ENCODE results near the gene BNC2.

The BNC2 gene

GRCh38 chr9:16769291-16769690 is 101.2 kb downstream of the BNC2 start:
- in situ Hi-C loops (cut with MboI; ENCODE audit: low sequenced_read_pairs): no loop called here

GRCh38 chr9:16768816-16769215 is 101.7 kb downstream of the BNC2 start:
- in situ Hi-C loops (cut with MboI; ENCODE audit: low sequenced_read_pairs): no loop called here

DNA sequence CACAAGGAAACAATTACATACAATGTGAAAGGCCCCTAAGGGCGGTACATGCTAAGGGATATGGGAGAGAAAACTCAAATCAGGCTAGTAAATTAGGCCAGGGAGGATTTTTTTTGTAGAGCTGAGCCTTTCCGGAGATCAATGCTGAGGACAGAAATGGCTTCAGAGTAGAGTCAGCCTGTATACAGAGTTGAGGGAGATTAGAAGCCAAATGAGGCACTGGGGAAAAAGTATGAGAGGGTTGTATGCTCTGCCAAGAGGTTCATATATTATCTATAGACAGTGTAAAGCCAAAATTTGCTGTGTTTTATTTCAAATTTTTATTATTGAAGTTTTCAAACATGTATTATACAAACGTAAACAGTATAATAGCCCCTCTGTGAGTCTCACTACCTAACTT is 103.1 kb downstream of the BNC2 start:
- in situ Hi-C loops (cut with MboI; ENCODE audit: low sequenced_read_pairs): no loop called here

- in situ Hi-C loops (cut with MboI; ENCODE audit: low sequenced_read_pairs): no loop called here
Measured at GRCh38 chr9:16763946-16764345, 106.5 kb downstream of the BNC2 start.

- in situ Hi-C loops (cut with MboI; ENCODE audit: low sequenced_read_pairs): no loop called here
Measured at GRCh38 chr9:16755467-16756160, 114.9 kb downstream of the BNC2 start.

DNA sequence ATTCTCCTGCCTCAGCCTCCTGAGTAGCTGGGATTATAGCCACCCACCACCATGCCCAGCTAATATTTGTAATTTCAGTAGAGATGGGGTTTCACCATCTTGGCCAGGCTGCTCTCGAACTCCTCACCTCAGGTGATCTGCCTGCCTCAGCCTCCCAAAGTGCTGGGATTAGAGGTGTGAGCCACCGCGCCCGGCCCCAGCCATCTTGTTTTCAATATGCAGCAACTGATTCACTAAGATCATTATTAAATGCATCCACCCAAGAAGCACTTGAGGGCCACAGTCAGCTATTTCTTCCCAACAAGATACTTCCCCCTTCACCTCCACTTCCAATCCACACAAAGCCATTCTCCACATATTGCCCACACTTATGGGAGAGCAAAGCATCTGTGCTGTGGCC is 115.8 kb downstream of the BNC2 start:
- in situ Hi-C loops (cut with MboI; ENCODE audit: low sequenced_read_pairs): no loop called here

DNA sequence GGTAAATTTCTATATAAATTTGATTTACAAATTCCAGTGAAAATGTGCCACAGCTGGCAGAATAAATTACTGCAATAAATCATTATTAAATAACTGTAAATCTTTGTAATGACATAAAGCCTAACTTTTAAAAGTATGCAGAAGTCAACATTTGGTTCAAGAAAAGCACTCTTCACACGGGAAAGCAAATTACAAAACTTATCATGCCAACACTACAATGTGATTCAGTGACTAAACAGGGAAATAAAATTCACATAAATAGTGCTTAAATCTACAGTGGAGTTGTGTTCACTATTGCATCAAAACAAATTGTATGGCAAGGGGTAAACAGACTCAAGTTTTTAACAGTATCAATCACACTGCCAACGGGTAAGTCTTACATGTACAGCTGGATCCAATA is 117.2 kb downstream of the BNC2 start:
- in situ Hi-C loops (cut with MboI; ENCODE audit: low sequenced_read_pairs): no loop called here

DNA sequence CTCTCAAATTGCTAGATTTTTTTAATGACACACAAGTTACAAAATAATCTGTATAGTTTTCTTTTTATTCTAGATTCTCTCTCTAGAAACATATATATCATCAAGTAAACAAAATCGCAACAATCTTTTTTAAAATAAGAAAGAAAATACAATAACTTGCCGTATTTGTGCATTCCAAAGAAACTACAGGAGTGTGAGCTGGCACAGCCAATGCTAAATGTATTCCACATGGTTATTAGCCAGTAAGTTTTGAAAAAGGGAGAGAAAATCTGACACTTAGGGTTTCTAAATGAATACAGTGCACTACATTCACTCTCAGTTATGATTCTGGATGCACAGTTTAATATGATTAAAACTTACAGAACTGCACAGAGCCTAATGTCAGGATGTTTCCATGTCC is 117.9 kb downstream of the BNC2 start:
- in situ Hi-C loops (cut with MboI; ENCODE audit: low sequenced_read_pairs): no loop called here

GRCh38 chr9:16750553-16750952 is 119.9 kb downstream of the BNC2 start:
- in situ Hi-C loops (cut with MboI; ENCODE audit: low sequenced_read_pairs): no loop called here

DNA sequence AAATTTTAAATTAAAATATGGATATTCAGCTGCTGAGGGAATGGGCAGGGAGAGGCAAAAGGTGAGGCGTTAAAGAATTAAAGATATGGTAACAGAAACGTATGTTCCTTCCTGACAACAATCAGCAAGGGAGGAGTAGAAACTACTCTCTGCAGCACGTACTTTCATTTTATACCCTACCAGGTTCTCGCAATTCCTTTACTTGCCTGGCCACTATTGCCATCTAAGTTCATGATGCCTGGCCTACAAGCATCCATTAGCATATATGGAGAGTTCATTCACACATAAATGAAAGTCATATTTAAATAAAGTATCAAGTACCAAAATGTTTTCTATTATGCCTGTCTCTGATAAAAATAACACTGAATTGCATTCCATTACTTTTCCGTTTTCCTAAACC is 125.1 kb downstream of the BNC2 start:
- in situ Hi-C loops (cut with MboI; ENCODE audit: low sequenced_read_pairs): no loop called here

DNA sequence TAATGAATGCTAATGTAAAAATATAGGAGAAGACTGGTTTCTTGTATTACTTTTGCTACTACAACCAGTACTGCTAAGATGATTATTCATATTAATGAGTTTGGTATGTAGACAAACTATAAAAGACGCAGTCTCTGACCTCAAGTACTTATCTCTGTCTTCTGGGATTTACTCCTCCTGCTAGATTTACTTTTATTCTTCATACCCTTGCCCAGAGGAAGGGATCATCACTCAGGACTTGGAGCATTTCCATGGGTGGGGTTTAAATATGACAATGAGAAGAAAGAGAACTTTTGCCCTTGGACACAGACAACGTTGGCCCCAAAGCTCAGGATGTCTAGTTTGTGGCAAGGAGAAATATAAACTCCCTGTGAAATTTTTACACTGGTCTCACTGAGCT is 126.1 kb downstream of the BNC2 start:
- in situ Hi-C loops (cut with MboI; ENCODE audit: low sequenced_read_pairs): no loop called here

- in situ Hi-C loops (cut with MboI; ENCODE audit: low sequenced_read_pairs): no loop called here
Measured at GRCh38 chr9:16743375-16743774, 127.1 kb downstream of the BNC2 start.

DNA sequence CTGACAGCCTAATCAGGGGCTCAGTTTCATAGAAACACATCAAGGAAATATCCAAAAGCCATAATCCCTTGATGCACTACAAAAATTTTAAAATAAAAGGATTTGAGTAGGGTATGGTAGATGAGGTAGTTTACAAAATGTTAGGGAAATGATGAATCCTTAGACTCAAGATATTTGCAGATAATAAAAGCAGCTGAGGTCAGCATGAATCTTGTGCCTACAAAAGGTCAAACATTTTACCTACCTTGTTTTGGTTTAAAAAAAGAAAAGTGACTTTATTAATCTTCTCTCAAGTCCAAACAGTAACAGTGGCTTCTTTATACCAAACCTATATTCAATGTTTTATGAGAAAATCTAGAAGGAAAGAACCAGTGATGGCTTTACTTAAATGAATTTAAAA is 135.5 kb downstream of the BNC2 start:
- in situ Hi-C loops (cut with MboI; ENCODE audit: low sequenced_read_pairs): no loop called here

DNA sequence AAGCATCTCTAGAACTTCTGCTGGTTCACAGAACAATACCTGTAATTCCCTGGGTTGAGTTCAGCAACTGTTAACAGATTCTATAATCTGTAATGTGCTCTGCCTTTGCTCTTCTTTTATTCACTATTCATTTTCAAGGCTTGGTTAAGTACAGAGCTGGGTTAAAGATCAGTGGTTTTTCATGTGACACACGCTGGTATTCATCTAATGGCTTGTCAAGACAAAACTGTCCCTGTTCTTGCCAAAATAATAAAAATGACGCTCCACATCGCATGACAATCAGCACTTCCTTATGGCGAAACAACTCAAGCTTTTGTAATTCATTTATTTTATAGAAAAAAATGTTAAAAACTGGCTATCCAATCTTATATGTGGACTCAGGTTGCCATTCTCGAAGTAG is 137.9 kb downstream of the BNC2 start:
- in situ Hi-C loops (cut with MboI; ENCODE audit: low sequenced_read_pairs): no loop called here

DNA sequence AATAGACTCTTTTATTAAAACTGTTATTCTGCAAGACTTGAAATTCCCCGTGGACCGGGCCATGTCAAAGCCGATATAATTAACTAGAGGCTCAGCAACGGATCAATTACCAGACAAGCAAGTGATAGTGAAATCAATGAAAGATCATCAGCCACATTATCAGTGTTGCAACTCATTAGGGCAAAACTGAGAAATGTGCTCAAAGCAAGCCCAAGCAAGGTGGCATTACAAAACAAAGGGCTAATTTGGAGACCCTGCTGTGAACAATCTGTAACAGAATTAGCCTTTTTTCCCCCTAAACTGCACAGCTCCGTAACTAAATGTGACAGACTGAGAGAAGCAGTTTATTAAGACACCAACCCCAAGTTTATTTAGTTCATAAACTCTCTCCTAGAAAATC is 140.3 kb downstream of the BNC2 start:
- in situ Hi-C loops (cut with MboI; ENCODE audit: low sequenced_read_pairs): no loop called here

GRCh38 chr9:16729651-16730050 is 140.8 kb downstream of the BNC2 start:
- in situ Hi-C loops (cut with MboI; ENCODE audit: low sequenced_read_pairs): no loop called here

DNA sequence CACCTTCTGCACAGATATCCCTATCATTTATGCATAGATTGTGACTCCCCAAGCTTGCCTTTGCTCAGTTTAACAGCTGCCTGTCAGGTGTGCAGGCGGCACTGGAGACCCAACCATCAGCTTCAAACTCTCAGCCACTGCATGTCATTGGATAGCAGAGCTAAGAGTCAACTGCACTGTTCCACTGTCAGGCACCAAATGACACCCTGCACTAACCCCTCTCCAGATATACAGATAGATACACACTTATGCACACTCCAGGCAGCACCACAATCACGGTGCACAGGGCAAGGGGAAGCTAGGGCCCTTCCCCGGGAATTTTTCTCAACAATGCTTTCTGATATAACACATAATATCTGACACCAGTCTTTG is 142.3 kb downstream of the BNC2 start:
- in situ Hi-C loops (cut with MboI; ENCODE audit: low sequenced_read_pairs): no loop called here

DNA sequence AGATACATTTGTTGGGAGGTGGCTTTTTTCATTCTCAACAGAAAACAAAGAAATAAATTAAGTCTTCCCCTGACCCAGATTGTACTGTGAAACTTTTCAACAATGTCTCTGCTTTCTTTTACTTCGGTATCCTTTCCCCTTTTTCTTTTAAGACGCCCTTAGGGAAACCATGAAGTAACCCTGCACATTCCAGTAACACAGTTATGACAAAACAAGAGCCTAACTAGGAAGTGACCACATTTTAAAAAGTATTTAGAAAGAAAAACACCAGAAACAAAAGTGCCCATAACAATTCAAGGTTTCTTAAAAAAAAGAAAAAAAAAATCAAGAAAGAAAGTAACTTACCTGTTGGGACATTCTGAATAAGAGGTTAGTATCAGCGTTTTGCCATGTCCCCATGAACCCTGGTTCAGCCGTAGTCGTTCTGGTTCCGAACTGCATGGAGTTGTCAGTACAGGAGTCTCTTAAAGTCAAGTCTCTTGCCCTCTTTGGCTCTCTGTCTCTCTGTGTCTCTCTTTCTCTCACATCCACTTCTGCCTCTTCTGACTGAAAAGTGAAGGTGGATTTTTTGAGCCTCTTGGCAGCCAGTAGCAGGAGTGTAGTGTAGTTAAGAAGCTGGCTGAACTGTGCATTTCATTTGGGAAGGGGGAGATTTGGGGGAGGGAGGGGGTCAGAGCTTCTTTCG is 142.9 kb downstream of the BNC2 start:
- in situ Hi-C loops (cut with MboI; ENCODE audit: low sequenced_read_pairs): no loop called here

DNA sequence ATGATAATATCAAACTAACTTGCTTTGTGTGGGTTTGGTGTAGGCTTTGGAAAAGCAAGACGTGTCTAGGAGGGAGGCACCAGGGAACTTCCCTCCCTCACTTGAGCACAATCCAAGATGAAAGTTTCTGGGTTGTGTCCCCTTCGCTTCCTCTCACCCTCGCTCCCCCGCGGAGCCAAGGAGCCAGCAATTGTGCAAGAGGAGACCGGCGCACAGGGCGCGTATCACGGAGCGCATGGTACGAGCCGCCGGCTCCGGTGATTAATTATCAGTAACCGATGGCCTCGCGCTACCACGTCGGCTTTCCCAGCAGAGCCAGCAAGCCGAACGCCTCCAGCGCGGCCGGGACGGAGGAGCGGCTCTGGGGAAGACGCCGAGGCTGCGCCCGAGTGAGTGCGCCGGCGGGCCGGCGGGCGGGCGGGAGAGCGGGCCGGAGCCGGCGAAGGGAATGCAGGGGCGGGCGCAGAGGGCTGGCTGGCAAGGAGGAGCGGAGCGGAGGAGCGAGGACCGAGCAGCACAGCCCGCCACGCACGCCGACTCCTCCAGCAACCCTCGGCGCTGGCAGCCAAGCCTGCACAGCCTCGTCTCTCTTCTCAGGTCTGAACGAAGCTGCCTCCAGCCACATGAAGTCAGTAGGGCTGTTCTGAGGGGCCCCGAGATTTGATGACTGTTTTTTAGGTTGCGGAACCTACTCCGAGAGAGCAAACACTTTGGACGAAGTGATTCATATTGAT is 143.6 kb downstream of the BNC2 start:
- in situ Hi-C loops (cut with MboI; ENCODE audit: low sequenced_read_pairs): no loop called here

DNA sequence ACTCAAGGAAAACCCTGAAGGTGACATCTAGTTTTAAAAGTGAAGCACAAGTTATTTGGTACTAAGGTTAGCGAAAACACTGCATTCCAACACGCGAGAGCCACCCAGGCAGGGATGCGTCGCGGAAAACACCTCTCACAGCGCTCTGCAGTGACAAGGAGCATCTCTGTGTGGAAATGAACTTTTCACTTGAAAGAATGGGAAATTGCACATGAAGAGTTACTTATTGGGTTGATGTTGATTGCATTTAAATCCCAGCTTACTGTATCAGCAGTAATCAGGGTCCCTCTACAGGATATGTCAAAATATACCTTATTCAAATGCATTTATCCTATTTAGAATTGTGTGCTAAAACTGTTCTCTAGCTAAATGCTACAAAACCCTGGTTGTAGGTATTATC is 144.4 kb downstream of the BNC2 start:
- in situ Hi-C loops (cut with MboI; ENCODE audit: low sequenced_read_pairs): no loop called here

GRCh38 chr9:16725066-16725465 is 145.4 kb downstream of the BNC2 start:
- in situ Hi-C loops (cut with MboI; ENCODE audit: low sequenced_read_pairs): no loop called here

- in situ Hi-C loops (cut with MboI; ENCODE audit: low sequenced_read_pairs): no loop called here
Measured at GRCh38 chr9:16721972-16722371, 148.5 kb downstream of the BNC2 start.

All from HL-60/S4 treated with phorbol 12-myristate 13-acetate at 8.2 ng/mL for 4 days and 3 days (cell line).